Measurements from ENCODE around the gene PRKN.

DNA sequence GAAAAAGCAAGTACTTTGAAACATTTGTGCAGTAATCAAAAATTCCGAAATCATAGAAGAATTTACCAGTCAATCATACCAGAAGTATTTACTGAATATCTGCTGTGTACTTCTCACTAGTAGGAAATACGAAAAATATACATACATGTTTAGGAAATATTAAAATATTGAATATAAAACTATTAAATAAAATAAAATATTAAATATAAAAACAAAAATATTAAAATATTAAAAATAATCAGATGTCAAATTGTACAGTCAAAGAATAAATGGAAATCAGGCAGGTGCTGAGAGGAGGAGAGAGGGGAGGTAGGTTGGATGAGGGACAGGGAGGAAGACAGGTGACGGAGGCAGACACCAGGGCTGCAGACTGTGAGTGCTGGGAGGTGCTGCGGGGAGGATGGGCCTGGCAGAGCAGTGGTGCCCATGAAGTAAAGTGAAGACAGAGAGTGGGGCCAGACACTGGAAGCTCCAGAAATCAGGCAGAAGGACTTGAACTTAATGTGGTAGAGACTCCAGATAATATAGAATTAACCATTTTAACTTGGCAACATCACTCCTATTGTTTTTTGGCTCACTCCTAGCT lies 55.9 kb downstream of the PRKN start:
- no peak for TF ChIP-seq EZH2 (optimal IDR thresholded peaks at IDR 0.05; ENCODE audit: low read depth, low read length)
- TF ChIP-seq EZH2phosphoT487 (IDR thresholded peaks at IDR 0.05; ENCODE audit: low read length), result no peak
- TF ChIP-seq CTCF (IDR thresholded peaks at IDR 0.05; ENCODE audit: low read length), result no peak
